HepG2 (cell line): ENCODE results near the gene NEUROD6. TPM values are rescaled to one million over a fixed set of nuclear protein-coding genes. Genes with fewer than 3 reads are reported as not detected.

ENCODE experiments used
- ATAC-seq: fragments of 200-7000 bp; cut with Tn5 transposase; 3 replicates; pipeline ENCODE4 v1.9.1; 2020; ENCODE audit warnings: mild to moderate bottlenecking, moderate library complexity
- BruUV-seq: library from RNA; stranded (reverse); fragments of 400-500 nt; replicated peaks from 2 replicates; lab custom pipeline; 2021; lab: Mats Ljungman, UMichigan
- CTCF ChIA-PET: fragments of 300-600 bp; formaldehyde crosslinking; extraction: SDS; loops from one replicate; lab custom pipeline; 2021; ENCODE audit warnings: low total read pairs, inconsistent platforms, low intra/inter-chr PET ratio; lab: Yijun Ruan, JAX
- POLR2A ChIA-PET: fragments of 350-600 bp; sonication (Branson Sonifier 250); formaldehyde crosslinking; loops from one replicate; lab custom pipeline; 2020; ENCODE audit warnings: antibody characterized with exemption, inconsistent platforms; lab: Yijun Ruan, JAX
- DNase-seq: peaks from one replicate; pipeline ENCODE4 v3.0.0-alpha.2; 2015; ENCODE audit warnings: low spot score
- FAIRE-seq: peaks from 3 replicates; lab custom pipeline; 2011; peaks lifted over from hg19 to GRCh38; lab: Jason Lieb, UNC
- H2AFZ ChIP-seq: one replicate; pipeline ENCODE4 v1.6.1; 2011; ENCODE audit warnings: low read length, inconsistent platforms
- H3K27ac ChIP-seq: fragments of 300-600 bp; 3 replicates; pipeline ENCODE4 v1.8.0; 2011; ENCODE audit warnings: mixed run types, mild to moderate bottlenecking, mixed read lengths, low read length, inconsistent platforms; ENCODE audit not compliant: insufficient read depth; ENCODE audit errors: extremely low read length
- H3K27me3 ChIP-seq, 2 experiments: fragments of 200-600 bp in 1 of 2; 2 replicates in 1 of 2; 3 replicates in 1 of 2; pipeline versions ENCODE4 v1.6.0 to v1.8.0; 2011; ENCODE audit warnings: low read length in 2 of 2, mild to moderate bottlenecking in 2 of 2, moderate library complexity in 2 of 2, inconsistent platforms in 1 of 2; ENCODE audit not compliant: insufficient read depth in 2 of 2, control insufficient read depth in 1 of 2
- H3K36me3 ChIP-seq, 2 experiments: fragments of 200-600 bp in 1 of 2; replicated peaks in 1 of 2; 2 replicates in 1 of 2; 3 replicates in 1 of 2; pipeline versions ENCODE4 v1.5.1 to v1.8.0; 2011; ENCODE audit warnings: low read length in 2 of 2, inconsistent platforms in 1 of 2; ENCODE audit not compliant: insufficient read depth in 2 of 2, control insufficient read depth in 1 of 2
- H3K4me1 ChIP-seq: 2 replicates; pipeline ENCODE4 v1.5.1; 2012; ENCODE audit warnings: low read length, inconsistent platforms; ENCODE audit not compliant: insufficient read depth
- H3K4me2 ChIP-seq: 2 replicates; pipeline ENCODE4 v1.6.0; 2011; ENCODE audit warnings: low read depth, low read length, inconsistent platforms
- H3K4me3 ChIP-seq, 3 experiments: fragments of 200-600 bp in 1 of 3; sonication (generic), shearing (Covaris generic) in 1 of 3; replicated peaks in 1 of 3; 2 replicates each; pipeline ENCODE4 v1.5.1; 2011 to 2016; ENCODE audit warnings: low read length in 3 of 3, inconsistent platforms in 2 of 3, low read depth in 2 of 3, mild to moderate bottlenecking in 2 of 3, control low read depth in 1 of 3, mixed read lengths in 1 of 3; ENCODE audit not compliant: insufficient read depth in 1 of 3
- H3K79me2 ChIP-seq: one replicate; pipeline ENCODE4 v1.6.1; 2011; ENCODE audit warnings: low read length, inconsistent platforms; ENCODE audit not compliant: insufficient read depth
- H3K9ac ChIP-seq: 2 replicates; pipeline ENCODE4 v1.6.0; 2011; ENCODE audit warnings: mild to moderate bottlenecking, low read depth, low read length, inconsistent platforms; ENCODE audit not compliant: insufficient read depth
- H3K9me3 ChIP-seq: 2 replicates; pipeline ENCODE4 v1.5.1; 2012; ENCODE audit warnings: mild to moderate bottlenecking, low read length
- H4K20me1 ChIP-seq: 2 replicates; pipeline ENCODE4 v1.6.0; 2011; ENCODE audit warnings: inconsistent platforms, mild to moderate bottlenecking, low read length, moderate library complexity; ENCODE audit not compliant: insufficient read depth
- ATM ChIP-seq: fragments of 450-650 bp; IDR thresholded peaks from 2 replicates; pipeline ENCODE4 v1.7.1; 2017; ENCODE audit warnings: mild to moderate bottlenecking, borderline replicate concordance
- CTCF ChIP-seq: sonication (generic); formaldehyde crosslinking; IDR thresholded peaks from 2 replicates; pipeline ENCODE4 v1.5.0; 2020; ENCODE audit warnings: mild to moderate bottlenecking, missing genetic modification reagents, moderate library complexity
- IRF2 ChIP-seq: IDR thresholded peaks from 2 replicates; pipeline ENCODE4 v1.6.1; 2018; ENCODE audit warnings: missing genetic modification reagents, missing compliant biosample characterization
- KLF9 ChIP-seq: IDR thresholded peaks from 2 replicates; pipeline ENCODE4 v1.6.1; 2016; ENCODE audit warnings: low read depth
- POGK ChIP-seq: sonication (generic); formaldehyde crosslinking; conservative IDR thresholded peaks from 2 replicates; pipeline ENCODE4 v1.8.0; 2022; ENCODE audit warnings: mild to moderate bottlenecking, moderate library complexity, missing genetic modification reagents
- SP1 ChIP-seq, 2 experiments: fragments of 450-650 bp in 1 of 2; sonication (generic) in 1 of 2; formaldehyde crosslinking in 1 of 2; IDR thresholded peaks; 2 replicates each; pipeline versions ENCODE4 v1.4.0 to v1.6.1; 2016 to 2020; ENCODE audit warnings: missing genetic modification reagents in 1 of 2
- ZNF543 ChIP-seq: sonication (generic); formaldehyde crosslinking; IDR thresholded peaks from 2 replicates; pipeline ENCODE4 v1.4.0; 2020; ENCODE audit warnings: mild to moderate bottlenecking, missing genetic modification reagents
- WGBS: methylation state at CpG from one replicate; pipeline ENCODE4 v1.1.6; 2017; ENCODE audit warnings: low lambda C conversion rate; 5-methylcytosine and 5-hydroxymethylcytosine counted together
- in situ Hi-C: cut with HindIII; loops from 2 replicates; pipeline ENCODE4 v1.10.0; 2017; ENCODE audit warnings: low pct_unique_long_range_greater_than_20kb; ENCODE audit not compliant: extremely low pct_ligation_motif_present
- intact Hi-C: fragments of 100-400 bp; cut with micrococcal nuclease; formaldehyde crosslinking; loops from one replicate; pipeline ENCODE4 v1.10.0; 2022; ENCODE audit not compliant: unreplicated experiment
- polyA plus RNA-seq, 8 experiments: library from polyadenylated mRNA; depleted of rRNA in 3 of 8; stranded (reverse) in 7 of 8; unstranded in 1 of 8; fragments of >200 nt; fragmentation: Illumina TruSeq in 4 of 8; extraction: Trizol in 4 of 8; gene quantifications; 2 replicates each; pipeline versions ENCODE4 v1.2.1 to v1.2.3, GENCODE V29; 2011 to 2016; ENCODE audit warnings: low read depth in 4 of 8, missing spikeins in 1 of 8, mixed read lengths in 1 of 8; ENCODE audit not compliant: insufficient read depth in 1 of 8
- total RNA-seq, 5 experiments: library from RNA; depleted of rRNA; stranded (reverse); fragments of >200 nt; fragmentation: Illumina TruSeq; extraction: Trizol; gene quantifications; 2 replicates each; pipeline ENCODE4 v1.2.3, GENCODE V29; 2016; ENCODE audit warnings: low read depth in 1 of 5
- TF ChIP-seq, protein P1 (sequence below): sonication (generic); formaldehyde crosslinking; IDR thresholded peaks from 2 replicates; pipeline ENCODE4 v1.5.0; 2020; ENCODE audit warnings: missing genetic modification reagents, mild to moderate bottlenecking, borderline replicate concordance
- TF ChIP-seq, protein P2 (sequence below), 2 experiments: fragments of 450-650 bp in 1 of 2; sonication (generic) in 1 of 2; formaldehyde crosslinking; IDR thresholded peaks; 2 replicates each; pipeline versions ENCODE4 v1.5.0 to v1.8.0; 2020 to 2022; ENCODE audit warnings: mild to moderate bottlenecking in 1 of 2, missing genetic modification reagents in 1 of 2

NEUROD6 gene
- total and polyA plus RNA-seq, 2 of the 13 experiments (the other 11 are each of a cell fraction or from before 2014, with no cell fraction given), result not detected

DNA sequence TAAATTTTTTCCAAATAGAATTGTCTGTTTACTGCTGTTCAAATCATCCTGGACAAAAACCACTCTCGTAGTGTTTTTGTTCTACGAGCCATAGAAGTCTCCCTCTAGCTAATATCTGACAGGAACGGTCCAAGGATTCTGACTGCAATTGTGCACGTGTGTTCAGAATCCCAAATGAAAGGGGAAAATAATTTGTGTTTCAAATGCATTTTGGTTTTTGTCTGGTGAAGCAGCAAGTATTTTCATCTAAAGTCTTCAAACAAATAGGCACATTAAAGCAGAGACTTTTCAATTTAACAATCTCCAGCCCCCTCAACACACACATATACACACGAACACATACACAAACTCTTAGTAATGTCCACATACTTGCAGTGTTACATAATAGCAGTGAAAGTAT lies 475 bp downstream of the NEUROD6 start:
- FAIRE-seq (no peak), DNase-seq (no peak), ATAC-seq (no peak)
- H3K79me2 ChIP-seq, result no peaks in the 10 kb centered on the region
- POLR2A ChIA-PET, result no interaction called here
- H3K27ac ChIP-seq, result no peak overlapping the region
- no peaks in the 10 kb centered on the region for H3K36me3 ChIP-seq
- WGBS, result under 1% methylated on average over 5 of the region's 5 CpGs
- in situ Hi-C loops (no loop called here), intact Hi-C loops (loop anchor here (2.0 kb wide), 1 partner anchor 57 kb away; no protein-coding TSS in a partner anchor)
- peaks cover 2 to 16% of the 10 kb centered on the region in 2 experiments; a peak in 3 of 5 replicates for H3K27me3 ChIP-seq
- TF ChIP-seq CTCF (CRISPR knock-in tag) (no peak), POGK (no peak), IRF2 (CRISPR knock-in tag) (no peak), ZNF543 (CRISPR knock-in tag) (no peak), SP1 (IDR thresholded peaks at IDR 0.05) (no peak), SP1 (CRISPR knock-in tag; IDR thresholded peaks at IDR 0.05) (no peak), ATM (no peak), KLF9 (CRISPR knock-in tag) (no peak)
- TF ChIP-seq, protein P1, sequence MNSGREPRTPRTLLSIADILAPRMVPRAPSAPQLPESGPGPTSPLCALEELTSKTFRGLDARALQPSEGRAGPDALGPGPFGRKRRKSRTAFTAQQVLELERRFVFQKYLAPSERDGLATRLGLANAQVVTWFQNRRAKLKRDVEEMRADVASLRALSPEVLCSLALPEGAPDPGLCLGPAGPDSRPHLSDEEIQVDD (CRISPR knock-in tag), result no peak
- TF ChIP-seq, protein P2, sequence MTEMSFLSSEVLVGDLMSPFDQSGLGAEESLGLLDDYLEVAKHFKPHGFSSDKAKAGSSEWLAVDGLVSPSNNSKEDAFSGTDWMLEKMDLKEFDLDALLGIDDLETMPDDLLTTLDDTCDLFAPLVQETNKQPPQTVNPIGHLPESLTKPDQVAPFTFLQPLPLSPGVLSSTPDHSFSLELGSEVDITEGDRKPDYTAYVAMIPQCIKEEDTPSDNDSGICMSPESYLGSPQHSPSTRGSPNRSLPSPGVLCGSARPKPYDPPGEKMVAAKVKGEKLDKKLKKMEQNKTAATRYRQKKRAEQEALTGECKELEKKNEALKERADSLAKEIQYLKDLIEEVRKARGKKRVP (CRISPR knock-in tag; IDR thresholded peaks at IDR 0.05), result no peak
- no peak overlapping the region for H3K4me3 ChIP-seq
- no peak overlapping the region for H2AFZ ChIP-seq
- CTCF ChIA-PET, result no interaction called here
- H3K4me2 ChIP-seq, result no peak overlapping the region
- H3K9me3 ChIP-seq, result no peaks in the 10 kb centered on the region
- no TSS peak for BruUV-seq
- no peaks in the 10 kb centered on the region for H4K20me1 ChIP-seq
- no peaks in the 10 kb centered on the region for H3K4me1 ChIP-seq
- no peak overlapping the region for H3K9ac ChIP-seq
